H1 (cell line): Measurements from ENCODE around the gene SEC63. TPM values are rescaled to one million over a fixed set of nuclear protein-coding genes. Genes with fewer than 3 reads are reported as not detected.

Source experiments
- CTCF ChIA-PET: fragments of 300-600 bp; sonication (Branson Sonifier 250); formaldehyde crosslinking; loops from one replicate; lab custom pipeline; 2021; ENCODE audit not compliant: partially characterized antibody; lab: Charles Lee
- POLR2A ChIA-PET: fragments of 300-600 bp; sonication (Branson Sonifier 250); formaldehyde crosslinking; loops from one replicate; lab custom pipeline; 2021; ENCODE audit warnings: inconsistent platforms; ENCODE audit not compliant: partially characterized antibody; lab: Charles Lee
- DNase-seq, 2 experiments: peaks; one replicate each; pipeline versions ENCODE4 v3.0.0 to v3.0.0-alpha.2; 2010 to 2022; ENCODE audit warnings: low spot score in 2 of 2, low read depth in 1 of 2, mixed read lengths in 1 of 2
- FAIRE-seq: peaks from 2 replicates; lab custom pipeline; 2011; peaks lifted over from hg19 to GRCh38; lab: Jason Lieb, UNC
- H2AFZ ChIP-seq: 2 replicates; pipeline ENCODE4 v1.8.1; 2012; ENCODE audit warnings: low read length, inconsistent platforms
- H2AK5ac ChIP-seq: 2 replicates; pipeline ENCODE4 v1.6.1; 2013; ENCODE audit warnings: low read depth, low read length
- H2BK120ac ChIP-seq: replicated peaks from 2 replicates; pipeline ENCODE3; 2013; ENCODE audit warnings: low read depth, low read length, inconsistent platforms
- H2BK12ac ChIP-seq: 2 replicates; pipeline ENCODE4 v1.6.1; 2013; ENCODE audit warnings: low read depth, low read length
- H2BK15ac ChIP-seq: 2 replicates; pipeline ENCODE4 v1.6.1; 2013; ENCODE audit warnings: low read length
- H2BK20ac ChIP-seq: 2 replicates; pipeline ENCODE4 v1.6.1; 2013; ENCODE audit warnings: low read length
- H2BK5ac ChIP-seq: 2 replicates; pipeline ENCODE4 v1.6.1; 2013; ENCODE audit warnings: low read depth, low read length
- H3K14ac ChIP-seq: 2 replicates; pipeline ENCODE4 v1.6.1; 2013; ENCODE audit warnings: inconsistent platforms; ENCODE audit not compliant: insufficient read length
- H3K18ac ChIP-seq: 2 replicates; pipeline ENCODE4 v1.6.1; 2013; ENCODE audit warnings: low read length; ENCODE audit errors: extremely low read depth
- H3K23ac ChIP-seq: 2 replicates; pipeline ENCODE4 v1.6.1; 2013; ENCODE audit warnings: inconsistent platforms; ENCODE audit not compliant: insufficient read length
- H3K23me2 ChIP-seq: 2 replicates; pipeline ENCODE4 v1.6.1; 2013; ENCODE audit warnings: low read depth, low read length
- H3K27ac ChIP-seq: 2 replicates; pipeline ENCODE4 v1.6.1; 2011; ENCODE audit warnings: low read depth, low read length, inconsistent platforms
- H3K27me3 ChIP-seq, 4 experiments: replicated peaks in 1 of 4; 1 replicate in 1 of 4; 2 replicates in 3 of 4; pipeline versions ENCODE4 v1.6.1 to v1.8.1; 2011 to 2013; ENCODE audit warnings: low read length in 3 of 4, mild to moderate bottlenecking in 3 of 4, inconsistent platforms in 2 of 4, mixed read lengths in 2 of 4, moderate library complexity in 1 of 4; ENCODE audit not compliant: control insufficient read depth in 3 of 4, insufficient read depth in 3 of 4; ENCODE audit errors: extremely low read depth in 1 of 4
- H3K36me3 ChIP-seq, 4 experiments: 2 replicates each; pipeline versions ENCODE4 v1.6.1 to v1.8.1; 2011 to 2013; ENCODE audit warnings: mild to moderate bottlenecking in 4 of 4, low read length in 3 of 4, moderate library complexity in 2 of 4, control low read depth in 1 of 4, inconsistent platforms in 1 of 4; ENCODE audit not compliant: insufficient read depth in 4 of 4, control insufficient read depth in 2 of 4
- H3K4ac ChIP-seq: replicated peaks from 2 replicates; pipeline ENCODE3; 2013; ENCODE audit warnings: low read length, low read depth, mixed read lengths, inconsistent platforms; ENCODE audit not compliant: insufficient read length
- H3K4me1 ChIP-seq, 4 experiments: replicated peaks in 1 of 4; 1 replicate in 1 of 4; 2 replicates in 3 of 4; pipeline versions ENCODE4 v1.6.1 to v1.8.1; 2011 to 2013; ENCODE audit warnings: low read length in 3 of 4, inconsistent platforms in 2 of 4, mixed read lengths in 1 of 4; ENCODE audit not compliant: insufficient read depth in 4 of 4, control insufficient read depth in 3 of 4
- H3K4me2 ChIP-seq, 2 experiments: 2 replicates each; pipeline versions ENCODE4 v1.6.1 to v1.8.1; 2011 to 2013; ENCODE audit warnings: low read depth in 2 of 2, low read length in 2 of 2, control low read depth in 1 of 2, inconsistent platforms in 1 of 2, mild to moderate bottlenecking in 1 of 2; ENCODE audit not compliant: insufficient read depth in 1 of 2
- H3K4me3 ChIP-seq, 4 experiments: fragments of 200-600, 300-600 bp in 1 of 4; sonication (generic), shearing (Covaris generic), sonication (Bioruptor Twin) in 1 of 4; 2 replicates each; pipeline versions ENCODE4 v1.5.1 to v1.8.1; 2011 to 2016; ENCODE audit warnings: low read length in 4 of 4, low read depth in 3 of 4, control low read depth in 2 of 4, inconsistent platforms in 2 of 4, mild to moderate bottlenecking in 2 of 4, mixed read lengths in 1 of 4, moderate library complexity in 1 of 4; ENCODE audit not compliant: insufficient read depth in 2 of 4; ENCODE audit errors: extremely low read depth in 1 of 4
- H3K56ac ChIP-seq: replicated peaks from 2 replicates; pipeline ENCODE3; 2013; ENCODE audit warnings: low read depth, mild to moderate bottlenecking, mixed read lengths, low read length, inconsistent platforms; ENCODE audit not compliant: insufficient read length
- H3K79me1 ChIP-seq: 2 replicates; pipeline ENCODE4 v1.6.1; 2013; ENCODE audit warnings: low read depth, low read length, control low read depth
- H3K79me2 ChIP-seq, 2 experiments: 2 replicates each; pipeline versions ENCODE4 v1.6.1 to v1.8.1; 2012 to 2013; ENCODE audit warnings: low read length in 2 of 2, mild to moderate bottlenecking in 2 of 2, inconsistent platforms in 1 of 2; ENCODE audit not compliant: insufficient read depth in 2 of 2, control insufficient read depth in 1 of 2
- H3K9ac ChIP-seq, 4 experiments: replicated peaks in 1 of 4; 1 replicate in 1 of 4; 2 replicates in 3 of 4; pipeline versions ENCODE4 v1.6.1 to v1.8.1; 2011 to 2013; ENCODE audit warnings: low read depth in 3 of 4, low read length in 3 of 4, control low read depth in 2 of 4, mild to moderate bottlenecking in 2 of 4, moderate library complexity in 2 of 4, inconsistent platforms in 1 of 4; ENCODE audit errors: extremely low read depth in 1 of 4
- H3K9me3 ChIP-seq, 2 experiments: 2 replicates each; pipeline versions ENCODE4 v1.6.1 to v1.8.1; 2012 to 2013; ENCODE audit warnings: mild to moderate bottlenecking in 2 of 2, moderate library complexity in 2 of 2, control low read depth in 1 of 2, inconsistent platforms in 1 of 2, low read depth in 1 of 2, low read length in 1 of 2, mixed read lengths in 1 of 2; ENCODE audit not compliant: insufficient read depth in 2 of 2
- H4K20me1 ChIP-seq, 2 experiments: replicated peaks in 1 of 2; 2 replicates each; pipeline versions ENCODE3 to v1.8.1; 2011 to 2013; ENCODE audit warnings: inconsistent platforms in 2 of 2, low read length in 2 of 2, mild to moderate bottlenecking in 1 of 2; ENCODE audit not compliant: insufficient read depth in 2 of 2, control insufficient read depth in 1 of 2
- H4K5ac ChIP-seq: 2 replicates; pipeline ENCODE4 v1.6.1; 2013; ENCODE audit warnings: low read length, low read depth, mixed read lengths, inconsistent platforms; ENCODE audit not compliant: insufficient read length
- H4K8ac ChIP-seq: 2 replicates; pipeline ENCODE4 v1.8.0; 2013; ENCODE audit warnings: mild to moderate bottlenecking, moderate library complexity, low read length, inconsistent platforms; ENCODE audit not compliant: insufficient read depth; ENCODE audit errors: extremely low read depth
- H4K91ac ChIP-seq: replicated peaks from 2 replicates; pipeline ENCODE3; 2013; ENCODE audit warnings: low read length, mixed read lengths, inconsistent platforms; ENCODE audit not compliant: insufficient read length
- ASH2L ChIP-seq: fragments of 200-600, 300-600 bp; sonication (generic); IDR thresholded peaks from one replicate; pipeline ENCODE4 v1.7.1; 2017; ENCODE audit warnings: low read length
- BCL11A ChIP-seq, 2 experiments: IDR thresholded peaks; one replicate each; pipeline ENCODE4 v1.6.1; 2011; ENCODE audit warnings: low read depth in 2 of 2, low read length in 2 of 2, mild to moderate bottlenecking in 2 of 2
- EP300 ChIP-seq, 2 experiments: IDR thresholded peaks; 1 replicate in 1 of 2; 2 replicates in 1 of 2; pipeline ENCODE4 v1.6.1; 2011 to 2012; ENCODE audit warnings: low read depth in 2 of 2, low read length in 2 of 2, mild to moderate bottlenecking in 2 of 2, borderline replicate concordance in 1 of 2, inconsistent platforms in 1 of 2, moderate library complexity in 1 of 2
- HDAC2 ChIP-seq, 2 experiments: fragments of 300-600 bp in 1 of 2; sonication (generic) in 1 of 2; IDR thresholded peaks; 2 replicates each; pipeline ENCODE4 v1.6.1; 2011 to 2012; ENCODE audit warnings: low read depth in 2 of 2, low read length in 2 of 2, mild to moderate bottlenecking in 2 of 2, moderate library complexity in 2 of 2, borderline replicate concordance in 1 of 2, inconsistent platforms in 1 of 2
- JUN ChIP-seq: IDR thresholded peaks from 2 replicates; pipeline ENCODE4 v1.6.1; 2011; ENCODE audit warnings: low read depth, mild to moderate bottlenecking, improper control_type of control experiment, low read length
- KDM5A ChIP-seq: fragments of 200-600 bp; IDR thresholded peaks from 2 replicates; pipeline ENCODE4 v1.7.1; 2012; ENCODE audit warnings: mild to moderate bottlenecking, low read length, inconsistent platforms, mixed read lengths
- POU5F1 ChIP-seq: IDR thresholded peaks from 2 replicates; pipeline ENCODE4 v1.6.1; 2011; ENCODE audit warnings: low read depth, mild to moderate bottlenecking, low read length, moderate library complexity
- RXRA ChIP-seq: IDR thresholded peaks from 2 replicates; pipeline ENCODE4 v1.6.1; 2011; ENCODE audit warnings: low read depth, mild to moderate bottlenecking, low read length, moderate library complexity; ENCODE audit not compliant: insufficient read depth
- SAP30 ChIP-seq: fragments of 300-600 bp; sonication (generic); IDR thresholded peaks from 2 replicates; pipeline ENCODE4 v1.7.1; 2012; ENCODE audit warnings: low read length, moderate library complexity, mild to moderate bottlenecking, inconsistent platforms; ENCODE audit not compliant: insufficient read depth, insufficient replicate concordance
- SP2 ChIP-seq: IDR thresholded peaks from 2 replicates; pipeline ENCODE4 v1.6.1; 2012; ENCODE audit warnings: mild to moderate bottlenecking, low read length, inconsistent platforms
- SP4 ChIP-seq: IDR thresholded peaks from 2 replicates; pipeline ENCODE4 v1.6.1; 2012; ENCODE audit warnings: low read length, inconsistent platforms
- SRF ChIP-seq: IDR thresholded peaks from 2 replicates; pipeline ENCODE4 v1.6.1; 2011; ENCODE audit warnings: mild to moderate bottlenecking, low read depth, low read length, moderate library complexity
- TAF7 ChIP-seq: optimal IDR thresholded peaks from 2 replicates; pipeline ENCODE3; 2011; ENCODE audit warnings: low read depth, mild to moderate bottlenecking, inconsistent platforms, low read length, moderate library complexity, borderline replicate concordance
- TCF12 ChIP-seq: IDR thresholded peaks from 2 replicates; pipeline ENCODE4 v1.6.1; 2011; ENCODE audit warnings: low read depth, mild to moderate bottlenecking, low read length
- polyA plus RNA-seq, 7 experiments: library from polyadenylated mRNA; depleted of rRNA in 3 of 7; stranded (reverse) in 5 of 7; unstranded in 2 of 7; fragments of >200 nt in 5 of 7; fragments of 200-250 nt in 2 of 7; gene quantifications; 1 replicate in 5 of 7; 2 replicates in 1 of 7; 4 replicates in 1 of 7; pipeline versions ENCODE4 v1.2.1 to v1.2.3, GENCODE V29; 2011 to 2013; ENCODE audit warnings: missing spikeins in 2 of 7, mixed read lengths in 2 of 7
- total RNA-seq: library from RNA; stranded (reverse); fragmentation: NEBNext Ultra II Directional; extraction: Animal tissue kit (Norgen Biotek cat#: 25700); gene quantifications from 2 replicates; pipeline ENCODE4 v1.2.1, GENCODE V29; 2021

Gene SEC63
- total and polyA plus RNA-seq, 2 of the 8 experiments (the other 6 are each of a cell fraction or from before 2014, with no cell fraction given), result 17.3 to 121 TPM

DNA sequence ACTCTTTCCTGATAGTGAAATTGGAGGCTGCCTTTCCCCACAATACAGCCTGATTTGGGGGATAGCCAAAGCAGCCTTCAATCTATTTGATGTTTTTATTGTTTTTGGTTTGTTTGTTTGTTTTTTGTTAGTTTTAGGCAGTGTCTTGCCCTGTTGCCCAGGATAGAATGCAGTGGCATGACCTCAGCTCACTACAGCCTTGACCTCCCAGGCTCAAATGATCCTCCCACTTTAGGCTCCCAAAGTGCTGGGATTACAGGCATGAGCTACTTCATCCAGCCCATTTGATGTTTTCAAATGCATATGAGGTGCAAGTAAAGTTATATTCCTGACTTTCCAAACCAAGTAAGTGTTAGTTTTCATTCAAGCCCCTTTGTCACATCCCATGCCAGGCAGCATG is 41.3 kb upstream of the SEC63 start:
- no peaks in the 10 kb centered on the region for H3K9me3 ChIP-seq
- no peaks in the 10 kb centered on the region; the same call in 1 of the 2 replicates for H3K23me2 ChIP-seq
- no peak overlapping the region for H2AK5ac ChIP-seq
- DNase-seq, result no peak
- H3K36me3 ChIP-seq, result no peaks in the 10 kb centered on the region
- no peak overlapping the region for H3K23ac ChIP-seq
- H2AFZ ChIP-seq, result no peak overlapping the region
- no peak overlapping the region for H2BK12ac ChIP-seq
- H3K4ac ChIP-seq, result no peak overlapping the region
- H2BK15ac ChIP-seq, result no peak overlapping the region
- H2BK5ac ChIP-seq, result no peak overlapping the region
- H2BK120ac ChIP-seq, result no peak overlapping the region
- FAIRE-seq, result no peak
- no peak overlapping the region for H2BK20ac ChIP-seq
- H3K9ac ChIP-seq, result no peak overlapping the region
- H4K91ac ChIP-seq, result no peak overlapping the region
- no peak overlapping the region for H3K4me2 ChIP-seq
- no peaks in the 10 kb centered on the region for H4K20me1 ChIP-seq
- no peaks in the 10 kb centered on the region for H3K79me2 ChIP-seq
- ChIA-PET CTCF (interaction anchor here (0.6 to 1.0 kb wide), 2 partner anchors 18 to 931 kb away, joined by 3 read pairs; no protein-coding TSS in a partner anchor), POLR2A (interaction anchor here (0.6 kb wide), 1 partner anchor 104 kb away, joined by 3 read pairs; no protein-coding TSS in a partner anchor)
- peaks cover 2 to 14% (median 7%) of the 10 kb centered on the region in 4 experiments; a peak in 4 of 7 replicates for H3K4me1 ChIP-seq
- no peak overlapping the region for H3K56ac ChIP-seq
- no peak overlapping the region for H3K18ac ChIP-seq
- no peak overlapping the region for H4K8ac ChIP-seq
- H3K27ac ChIP-seq, result no peak overlapping the region
- no peak overlapping the region for H4K5ac ChIP-seq
- TF ChIP-seq BCL11A (IDR thresholded peaks at IDR 0.05; ENCODE audit: low read depth in 2 of 2, low read length in 2 of 2) (no peak), RXRA (no peak), EP300 (IDR thresholded peaks at IDR 0.05; ENCODE audit: borderline replicate concordance in 1 of 2, low read depth in 2 of 2, low read length in 2 of 2) (no peak), SAP30 (no peak), KDM5A (no peak), SP2 (no peak), HDAC2 (IDR thresholded peaks at IDR 0.05; ENCODE audit: borderline replicate concordance in 1 of 2, low read depth in 2 of 2, low read length in 2 of 2) (no peak), SRF (no peak), ASH2L (no peak), JUN (no peak), TAF7 (no peak), SP4 (no peak), POU5F1 (no peak), TCF12 (no peak)
- no peak overlapping the region for H3K14ac ChIP-seq
- H3K4me3 ChIP-seq, result no peak overlapping the region
- no peaks in the 10 kb centered on the region for H3K79me1 ChIP-seq
- H3K27me3 ChIP-seq, result no peaks in the 10 kb centered on the region
